ENCODE data around the gene OR2B2.

- TF ChIP-seq CTCF (IDR thresholded peaks at IDR 0.05; ENCODE audit: low read length), result no peak
- TF ChIP-seq EZH2 (IDR thresholded peaks at IDR 0.05; ENCODE audit: borderline replicate concordance, low read length), result no peak
These were observed 21.5 kb downstream of the OR2B2 start for GRCh38 chr6:27890445-27891319.
